Fibroblast of skin of right biceps (primary cell): ENCODE data around the gene TACC2.
A peak's percentile ranks its signal among the peaks of the same experiment; 100 is the strongest.

Source experiments
- DNase-seq: peaks from one replicate; pipeline ENCODE4 v3.0.0-alpha.2; 2013

TACC2 gene

DNA sequence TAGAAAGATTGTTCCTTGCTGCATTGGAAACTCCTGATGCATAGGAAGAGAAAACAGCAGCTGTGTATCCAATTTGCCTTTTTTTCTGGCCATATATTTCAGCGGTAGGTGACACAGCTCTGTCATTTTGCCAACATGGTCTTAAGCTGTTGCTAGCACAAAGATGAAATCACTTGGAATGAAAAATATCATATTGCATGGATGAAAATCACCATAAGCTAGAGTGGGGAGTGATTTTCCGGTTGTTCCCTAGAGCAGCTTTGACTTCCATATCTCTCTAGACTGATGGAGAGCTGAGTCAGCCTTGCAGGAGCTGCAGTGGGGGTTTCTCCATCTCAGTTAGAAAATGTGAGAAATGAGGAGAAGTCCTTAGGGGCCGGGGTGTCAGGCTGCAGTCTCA, 243.8 kb downstream of the TACC2 start:
- DNase-seq = peak; percentile 89

DNA sequence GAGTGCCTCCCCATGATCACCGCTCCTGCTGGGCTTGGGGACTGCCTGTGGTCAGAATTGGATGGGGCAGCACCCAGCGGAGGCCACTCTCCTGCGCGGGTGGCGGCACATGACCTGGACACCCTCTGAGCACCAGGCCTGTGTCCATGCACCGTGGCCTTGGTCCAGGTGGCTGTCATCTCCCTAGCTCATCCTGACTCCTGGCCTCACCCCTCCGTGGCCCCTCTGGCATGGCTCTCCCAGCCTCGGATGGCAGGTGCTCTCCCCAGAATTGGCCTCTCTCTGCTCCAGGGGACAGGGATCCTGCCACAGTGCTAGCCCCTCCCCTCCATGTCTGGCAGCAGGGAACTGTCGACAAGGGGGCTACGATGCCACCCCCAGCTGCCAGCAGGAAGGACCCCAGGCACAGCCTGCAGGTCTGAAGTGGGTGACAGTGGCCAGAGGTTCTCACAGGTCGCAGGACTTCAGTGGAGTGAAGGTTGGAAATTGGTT, 244.9 kb downstream of the TACC2 start:
- no peak for DNase-seq

DNA sequence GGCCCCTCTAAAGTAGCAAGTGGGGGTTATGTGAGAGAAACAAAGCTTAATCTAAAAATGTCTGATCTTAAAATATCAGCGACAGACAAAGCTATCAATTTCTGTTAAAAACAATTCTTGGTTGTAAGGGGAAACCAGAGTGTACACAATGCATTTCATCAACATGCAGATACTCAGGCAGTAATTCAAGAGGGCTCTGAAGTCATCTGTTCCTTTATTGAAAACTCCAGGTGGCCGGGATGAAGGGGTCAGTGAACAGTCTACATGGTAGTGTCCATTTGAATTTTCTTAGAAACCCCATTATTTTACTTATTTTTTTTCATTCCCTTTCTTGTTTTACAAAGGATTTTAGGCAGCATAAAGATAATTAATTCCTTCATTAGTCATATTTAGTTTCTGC, 245.5 kb downstream of the TACC2 start:
- no peak for DNase-seq

DNA sequence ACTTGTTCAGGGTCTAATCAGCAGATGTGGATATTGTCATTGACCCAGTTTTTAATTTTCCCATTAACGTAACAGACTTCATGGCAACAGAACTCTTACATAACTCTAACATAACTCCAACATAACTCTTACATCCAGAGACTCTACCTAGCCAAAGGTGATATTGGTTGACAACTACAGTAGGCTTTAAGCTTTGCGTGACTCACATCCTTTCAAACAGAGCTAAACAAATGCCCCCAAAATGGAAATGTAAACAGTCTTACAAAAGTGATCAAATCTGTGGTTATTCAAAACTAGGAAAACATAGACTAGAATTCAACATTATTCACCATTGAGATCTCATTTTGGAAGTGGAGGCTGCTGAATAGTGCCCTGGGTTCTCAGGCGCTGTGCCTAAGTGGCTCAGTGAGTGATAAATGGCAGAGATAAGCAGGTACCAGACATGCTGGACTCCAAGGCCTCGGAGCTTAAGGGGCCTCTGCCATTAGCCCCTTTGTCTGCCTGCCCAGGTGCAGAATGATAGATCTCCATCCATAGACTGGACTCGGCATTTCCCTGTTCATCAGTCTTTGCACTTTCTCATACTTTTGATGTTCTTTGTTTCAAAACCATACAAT, 247.8 kb downstream of the TACC2 start:
- DNase-seq = no peak

DNA sequence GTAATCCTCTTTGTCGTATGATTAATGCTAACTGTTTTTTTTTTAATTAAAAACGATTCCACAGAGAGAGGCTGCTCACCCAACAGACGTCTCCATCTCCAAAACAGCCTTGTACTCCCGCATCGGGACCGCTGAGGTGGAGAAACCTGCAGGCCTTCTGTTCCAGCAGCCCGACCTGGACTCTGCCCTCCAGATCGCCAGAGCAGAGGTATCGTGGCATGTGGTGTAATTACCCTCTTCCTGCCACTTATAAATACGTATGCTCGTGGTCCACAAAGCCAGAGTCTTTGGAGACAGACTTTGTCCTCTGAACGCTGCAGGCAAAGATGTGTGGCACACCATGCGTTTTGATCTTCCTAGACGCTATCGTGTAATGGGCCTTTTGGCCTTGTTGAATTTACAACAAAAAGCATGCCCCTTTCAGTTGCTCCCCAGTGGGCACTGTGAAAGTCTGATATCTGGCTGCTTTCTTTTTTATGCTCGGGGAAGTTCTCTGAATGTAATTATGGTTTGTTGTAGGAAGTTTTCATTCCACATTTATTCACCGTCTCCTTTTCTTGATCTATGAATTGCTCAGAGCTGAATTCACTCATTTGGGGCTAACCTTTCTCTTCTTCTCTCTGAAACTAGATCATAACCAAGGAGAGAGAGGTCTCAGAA, 248.5 kb downstream of the TACC2 start:
- DNase-seq = no peak

DNA sequence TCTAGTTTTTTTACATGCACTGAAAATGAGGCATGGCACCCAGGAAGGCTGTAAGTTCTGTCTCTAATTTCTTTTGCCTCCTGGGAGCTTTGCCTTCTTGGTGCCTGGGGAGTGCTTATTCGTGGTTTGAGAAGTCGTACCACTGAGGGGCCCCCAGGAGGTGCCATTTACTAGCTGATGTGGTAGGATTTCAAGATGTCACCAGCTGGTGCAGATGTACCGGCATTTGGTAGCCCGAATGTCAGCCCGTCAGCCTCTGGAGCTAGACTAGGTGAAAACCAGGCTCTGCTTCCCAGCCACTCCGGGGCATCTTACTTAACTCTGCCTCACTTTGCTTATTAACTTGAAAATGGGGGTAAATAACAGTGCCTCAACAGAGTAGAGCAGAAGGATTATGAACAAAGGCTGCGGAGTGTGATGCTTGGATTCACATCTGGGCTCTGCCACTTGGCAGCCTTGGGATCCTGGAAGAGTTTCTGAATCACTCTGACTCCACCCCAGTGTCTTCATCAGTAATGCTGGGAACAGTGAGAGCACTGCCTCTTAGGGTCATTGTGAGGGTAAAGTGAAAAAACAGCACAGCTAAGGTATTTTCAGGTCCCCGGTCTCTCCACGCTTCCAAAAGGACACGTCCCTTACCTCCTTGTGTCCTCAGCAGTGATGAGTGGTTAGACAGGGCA, 250.8 kb downstream of the TACC2 start:
- DNase-seq = peak; percentile 47

DNA sequence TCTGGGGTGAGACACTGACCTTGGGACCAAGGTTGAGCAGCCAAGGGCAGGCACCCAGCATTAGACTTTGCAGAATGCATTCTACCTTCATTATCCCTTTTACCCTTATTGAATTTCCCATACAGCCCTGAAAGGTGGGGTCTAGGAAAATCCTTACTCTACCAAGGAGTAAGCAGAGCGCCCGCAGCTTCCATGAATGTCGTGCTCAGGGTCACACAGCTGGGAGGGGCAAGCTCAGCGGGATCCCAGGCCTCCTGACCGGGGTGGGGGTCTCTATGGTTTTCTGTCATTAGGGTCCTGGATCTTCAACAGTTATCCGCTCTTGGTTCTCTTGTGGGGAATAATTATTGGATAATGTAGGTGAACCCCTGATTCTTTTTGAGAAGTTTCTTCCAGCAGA, 251.4 kb downstream of the TACC2 start:
- no peak for DNase-seq

DNA sequence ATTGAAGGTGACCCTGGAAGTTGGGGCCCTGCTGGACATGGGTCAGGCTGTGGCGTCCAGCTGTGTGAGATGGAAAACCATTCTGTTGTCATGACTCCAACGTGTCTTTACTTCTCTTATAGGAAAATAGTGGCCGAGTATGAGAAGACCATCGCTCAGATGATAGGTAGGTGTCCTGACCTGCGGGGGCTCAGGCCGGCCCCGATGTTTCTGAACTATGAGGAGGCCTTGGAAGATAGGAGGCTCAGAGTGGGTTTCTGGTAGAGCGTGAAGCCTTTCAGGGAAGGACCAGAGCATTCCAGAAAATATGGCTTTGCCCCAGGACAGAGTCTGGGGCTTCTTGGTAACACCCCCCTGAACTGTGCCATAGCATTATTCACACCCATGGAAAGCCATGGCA, 252.9 kb downstream of the TACC2 start:
- DNase-seq = no peak

DNA sequence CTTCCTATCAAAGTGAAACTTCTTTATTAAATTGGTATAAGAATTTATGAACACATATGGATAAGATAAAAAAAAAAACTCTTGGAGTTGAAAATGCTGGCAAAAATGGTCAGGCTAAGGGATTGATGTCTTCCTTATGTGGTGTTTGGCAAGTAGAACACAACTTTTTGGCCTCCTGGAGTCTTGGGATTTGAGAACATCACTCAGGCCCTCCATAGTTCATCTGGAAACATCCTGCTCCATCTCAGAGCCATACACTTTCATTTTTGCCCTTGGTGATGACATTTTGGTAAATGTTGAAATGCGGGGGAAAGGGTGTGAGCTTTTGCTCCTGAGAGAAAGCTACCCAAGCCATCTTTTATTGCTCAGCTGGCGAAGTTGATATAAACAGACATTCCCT, 254.6 kb downstream of the TACC2 start:
- DNase-seq = peak; percentile 10

DNA sequence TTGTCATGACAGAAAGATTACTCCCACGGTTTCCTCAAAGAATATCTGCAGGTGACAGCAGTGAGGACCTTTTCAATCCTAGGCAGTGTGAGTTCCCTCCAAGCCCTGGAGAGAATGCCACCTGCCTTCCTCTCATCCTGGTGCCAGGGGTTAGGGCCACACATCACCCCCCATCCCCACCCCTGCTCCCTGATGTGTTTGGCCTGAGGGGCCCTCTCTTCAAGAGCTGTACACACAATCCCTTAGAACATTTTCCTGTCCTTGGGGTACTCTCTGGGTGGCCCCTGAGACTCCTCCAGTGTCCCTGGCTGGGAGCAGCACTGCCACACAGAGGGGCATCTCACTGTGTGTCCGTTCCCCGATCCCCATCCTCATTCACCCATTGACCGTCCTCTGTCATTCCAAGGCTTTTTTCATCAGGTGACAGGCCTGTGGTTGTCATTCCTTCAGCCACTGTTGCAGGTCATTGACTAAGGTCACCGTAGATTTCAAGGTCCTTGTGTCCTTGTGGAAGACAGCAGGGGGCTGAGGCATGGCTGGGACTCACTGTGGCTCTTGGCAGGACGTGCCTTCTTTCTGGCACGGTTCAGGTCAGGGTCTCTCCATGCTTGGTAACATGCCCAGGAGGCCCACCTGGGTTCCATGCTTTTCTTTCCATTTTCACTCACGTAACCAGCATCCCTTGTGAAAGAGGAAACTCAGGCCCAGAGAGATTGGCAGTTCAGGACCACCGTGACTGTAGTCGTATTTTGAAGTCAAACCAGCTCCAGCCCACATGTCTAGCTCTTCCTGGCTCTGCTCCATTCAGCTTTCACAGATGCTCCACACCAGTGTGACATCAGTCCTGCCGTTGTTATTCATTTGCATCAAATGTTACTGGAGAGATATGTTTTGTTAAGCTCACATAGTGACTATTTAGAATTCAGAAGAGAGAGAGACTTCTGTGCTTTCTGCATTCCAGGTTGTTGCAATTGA, 255.3 kb downstream of the TACC2 start:
- no peak for DNase-seq

DNA sequence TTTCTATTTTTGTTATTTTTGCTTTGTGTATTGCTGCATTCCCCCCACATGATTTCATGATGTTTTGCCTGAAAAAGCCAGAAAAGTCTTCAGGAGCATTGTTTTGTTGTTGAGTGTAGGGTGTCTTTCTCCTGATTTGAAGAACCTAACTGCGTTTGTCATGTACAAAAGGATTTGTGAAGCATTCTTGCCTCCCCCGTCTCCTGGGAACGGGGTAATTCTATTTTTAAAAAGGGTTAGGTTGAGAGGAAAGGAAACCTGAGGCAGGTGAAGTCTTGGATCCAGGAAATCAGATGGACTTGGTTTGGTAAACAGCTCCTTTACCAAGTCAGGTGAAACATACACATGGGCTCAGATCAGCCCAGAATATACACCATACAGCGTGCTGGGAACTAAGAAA, 256.2 kb downstream of the TACC2 start:
- DNase-seq = no peak

DNA sequence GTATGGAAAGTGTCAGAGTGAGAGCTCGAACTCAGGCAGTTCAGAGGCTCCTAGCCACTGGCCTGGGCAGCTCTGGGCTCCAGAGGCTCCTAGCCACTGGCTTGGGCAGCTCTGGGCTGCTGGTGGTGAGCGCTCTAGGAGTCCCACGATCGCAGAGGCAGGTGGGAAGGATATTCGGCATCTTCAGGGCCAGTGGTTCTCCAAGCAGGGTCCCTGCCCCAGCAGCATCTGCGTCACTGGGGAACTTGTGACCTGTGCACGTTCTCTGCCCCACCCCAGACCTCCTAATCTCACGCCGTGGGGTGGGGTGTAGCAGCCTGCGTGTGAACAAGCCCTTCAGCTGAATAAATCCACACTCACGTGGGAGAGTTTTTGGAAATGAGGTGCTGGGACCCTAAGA, 256.9 kb downstream of the TACC2 start:
- DNase-seq = no peak

DNA sequence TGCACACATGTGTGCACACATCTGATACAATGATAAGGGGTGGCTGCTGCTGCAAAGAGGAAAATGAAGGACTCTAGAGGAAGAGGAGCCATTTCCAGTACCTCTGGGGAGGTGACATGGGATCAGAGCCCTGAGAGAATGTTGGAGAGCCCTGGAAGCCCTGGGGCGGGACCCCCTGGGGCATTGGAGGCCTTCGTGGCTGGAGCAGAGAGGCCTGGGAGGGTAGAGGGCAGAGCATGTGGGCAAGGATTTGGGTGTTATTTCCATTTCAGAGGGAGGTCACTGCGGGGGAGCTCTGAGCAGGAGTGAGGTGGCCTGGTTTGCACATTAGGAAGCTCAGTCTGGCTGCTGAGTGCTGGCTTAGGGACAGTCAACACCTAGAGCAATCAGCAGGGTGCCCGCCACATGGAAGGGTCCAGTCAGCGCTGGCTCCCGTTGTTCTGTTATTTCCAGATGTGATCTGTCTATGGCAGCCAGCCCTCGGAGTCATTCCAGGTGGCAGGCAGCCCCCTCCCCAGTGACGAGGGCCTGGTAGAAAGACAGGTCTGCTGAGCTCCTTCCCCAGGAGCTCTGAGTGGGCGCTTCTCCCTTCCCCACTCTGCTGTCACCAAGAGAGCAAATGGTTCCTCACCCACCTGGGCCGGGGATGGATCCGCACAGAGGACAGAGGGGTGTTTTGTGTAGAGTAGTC, 258.0 kb downstream of the TACC2 start:
- no peak for DNase-seq

DNA sequence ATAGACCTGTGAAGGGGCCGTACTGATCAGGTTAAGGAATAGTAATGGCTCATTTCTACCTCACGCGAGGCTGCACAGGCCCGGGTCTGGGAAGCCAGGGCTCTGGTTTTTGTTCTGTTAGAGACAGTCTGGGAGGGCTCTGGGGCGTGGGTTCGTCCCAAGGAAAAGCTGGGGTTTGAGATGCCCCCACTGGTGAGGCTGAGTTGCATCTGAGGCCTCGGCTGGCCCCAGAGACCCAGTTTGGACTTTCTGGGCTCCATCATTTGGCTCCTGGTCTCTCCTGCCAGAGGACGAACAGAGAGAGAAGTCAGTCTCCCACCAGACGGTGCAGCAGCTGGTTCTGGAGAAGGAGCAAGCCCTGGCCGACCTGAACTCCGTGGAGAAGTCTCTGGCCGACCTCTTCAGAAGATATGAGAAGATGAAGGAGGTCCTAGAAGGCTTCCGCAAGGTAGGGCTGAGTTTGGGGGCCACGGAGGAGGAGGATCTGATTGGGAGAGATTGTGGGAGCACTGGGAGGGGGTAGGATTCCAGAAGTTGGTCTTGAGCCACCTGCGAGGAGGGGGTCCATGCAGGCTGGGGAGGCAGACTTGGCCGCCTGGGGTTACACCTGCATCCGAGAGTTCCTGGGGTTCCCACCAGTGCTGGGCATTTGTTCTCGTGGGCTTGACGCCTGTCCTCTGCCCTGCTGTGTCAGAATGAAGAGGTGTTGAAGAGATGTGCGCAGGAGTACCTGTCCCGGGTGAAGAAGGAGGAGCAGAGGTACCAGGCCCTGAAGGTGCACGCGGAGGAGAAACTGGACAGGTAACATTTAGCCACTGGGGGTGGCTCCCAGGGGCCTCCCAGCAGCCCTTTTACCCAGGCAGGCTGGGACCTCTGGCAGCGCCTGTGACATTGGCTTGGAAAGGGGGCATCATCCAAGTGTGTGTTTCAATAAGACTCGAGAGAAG, 259.7 kb downstream of the TACC2 start:
- DNase-seq = no peak

DNA sequence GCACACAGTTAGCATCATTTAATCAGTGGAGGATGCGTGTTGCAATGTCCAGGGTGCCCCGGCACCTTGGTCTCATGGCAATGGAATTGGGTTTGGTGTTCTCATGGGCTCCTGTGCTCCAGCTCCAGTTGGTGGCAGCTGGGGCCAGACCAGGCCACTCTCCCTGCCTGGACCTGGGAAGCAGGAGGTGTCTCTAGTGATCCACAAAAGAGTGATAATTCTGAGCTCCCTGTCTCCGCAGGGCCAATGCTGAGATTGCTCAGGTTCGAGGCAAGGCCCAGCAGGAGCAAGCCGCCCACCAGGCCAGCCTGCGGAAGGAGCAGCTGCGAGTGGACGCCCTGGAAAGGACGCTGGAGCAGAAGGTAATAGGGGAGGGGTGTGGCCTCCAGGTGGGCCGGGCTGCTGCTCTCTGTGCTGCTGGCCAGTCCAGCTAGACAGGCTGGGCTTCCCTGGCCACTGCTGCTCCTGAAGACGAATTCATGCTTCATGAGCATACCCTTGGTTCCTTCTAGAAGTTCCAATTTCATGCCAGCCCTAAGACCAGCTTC, 260.4 kb downstream of the TACC2 start:
- DNase-seq = no peak

DNA sequence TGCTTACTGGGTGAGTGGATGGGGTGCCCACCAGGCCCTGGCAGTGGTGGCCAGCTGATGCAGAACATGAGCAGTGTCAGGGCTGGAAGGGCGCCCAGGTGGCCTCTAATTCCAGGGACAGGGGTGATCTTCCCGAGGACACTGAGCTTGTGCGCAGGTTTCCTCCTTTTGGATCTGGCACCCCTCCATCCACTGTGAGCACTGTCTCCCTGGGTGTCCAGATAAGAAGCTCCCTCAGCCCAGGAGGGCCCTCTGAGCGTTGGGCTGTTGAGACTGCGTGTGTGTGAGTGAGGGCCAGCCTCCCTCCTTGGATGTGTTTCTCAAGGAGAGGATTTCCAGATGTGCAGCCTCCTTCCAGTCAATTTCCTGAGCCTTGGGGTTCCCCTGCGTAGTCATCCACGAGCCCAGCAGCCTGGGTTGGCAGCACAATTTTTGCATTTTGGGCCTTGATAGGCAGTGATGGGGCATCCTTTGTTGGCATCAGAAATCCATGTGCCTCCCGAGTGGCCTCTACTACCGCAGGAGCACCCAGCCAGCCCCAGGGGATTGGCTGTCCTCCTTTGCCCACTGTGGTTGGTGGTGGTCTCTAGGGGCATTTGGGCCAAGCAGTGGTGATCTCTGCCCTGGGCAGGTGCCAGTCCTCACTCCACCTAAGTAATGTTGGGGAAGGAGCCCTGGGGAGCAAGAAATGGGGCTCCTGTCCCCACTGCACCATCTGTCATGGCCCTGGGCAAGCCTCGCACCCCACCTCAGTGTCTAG, 261.2 kb downstream of the TACC2 start:
- DNase-seq = no peak

DNA sequence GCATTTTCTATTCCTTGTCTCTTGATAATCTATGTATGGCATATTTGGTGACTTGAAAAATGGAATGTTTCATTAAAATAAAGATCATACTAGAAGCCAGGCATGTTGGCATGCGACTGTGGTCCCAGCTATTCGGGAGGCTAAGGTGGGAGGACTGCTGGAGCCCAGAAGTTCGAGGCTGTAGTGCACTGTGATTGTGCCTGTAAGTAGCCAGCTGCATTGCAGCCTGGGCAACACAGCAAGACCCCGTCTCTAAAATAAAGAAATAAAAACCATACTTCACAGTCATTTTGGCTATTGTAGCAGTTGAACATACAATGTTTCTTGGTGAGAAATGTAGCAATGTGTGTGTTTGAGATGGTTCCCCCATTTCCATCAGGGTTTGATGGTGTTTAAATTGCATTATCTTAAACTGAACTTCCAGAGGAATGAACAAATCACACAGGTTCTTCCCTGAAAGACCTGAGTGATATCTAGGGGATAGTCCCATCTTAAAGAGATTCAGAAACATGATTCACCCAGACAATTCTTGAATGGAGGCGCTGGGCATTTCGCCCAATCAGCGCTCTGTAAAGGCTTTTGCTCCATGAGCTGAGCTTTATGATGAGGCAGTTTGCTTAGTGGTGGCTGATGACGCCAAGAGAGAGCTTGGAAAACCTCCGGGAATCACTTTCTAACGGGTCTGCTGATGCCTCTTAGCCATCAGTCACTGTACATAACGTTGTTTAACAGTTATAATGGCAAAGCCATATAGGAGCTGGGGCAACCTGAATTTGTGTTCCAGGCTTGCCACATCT, 262.7 kb downstream of the TACC2 start:
- peak; percentile 18 for DNase-seq

DNA sequence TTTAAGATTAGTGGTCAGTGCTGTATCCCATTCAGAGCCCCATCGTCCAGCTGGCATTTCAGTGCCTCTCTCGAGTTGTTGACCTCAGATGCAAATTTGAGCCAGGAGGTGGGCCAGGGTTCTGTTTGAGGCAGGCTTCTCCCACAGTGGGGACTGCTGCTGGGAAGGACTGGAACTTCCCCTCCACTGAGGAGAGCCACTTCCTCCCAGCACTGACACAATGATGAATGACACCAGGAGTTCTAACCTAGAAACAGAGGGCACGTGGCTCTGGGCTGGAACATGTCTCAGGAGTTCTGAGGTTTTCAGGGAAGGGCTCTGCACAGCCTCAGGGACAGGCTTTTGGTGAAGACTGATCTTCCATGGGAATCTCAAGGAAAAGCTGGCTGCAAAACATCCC, 263.8 kb downstream of the TACC2 start:
- no peak for DNase-seq

DNA sequence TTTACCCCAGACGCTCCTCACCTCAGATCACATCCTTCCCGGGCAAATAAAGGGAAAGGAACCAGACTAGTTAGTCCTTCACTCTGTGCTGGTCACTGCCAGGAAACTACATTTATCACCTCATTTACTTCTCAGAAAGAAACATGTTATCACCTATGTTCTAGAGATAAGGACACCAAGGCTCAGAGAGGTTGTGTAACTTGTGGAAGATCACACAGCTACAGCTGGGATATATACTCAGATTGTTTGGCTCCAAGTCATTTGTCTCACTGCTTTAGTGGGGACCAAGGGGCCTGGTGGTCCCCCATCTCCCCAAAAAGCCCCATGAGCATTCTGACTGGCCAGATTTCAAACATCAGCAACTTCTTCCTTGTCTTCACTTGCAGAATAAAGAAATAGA, 264.6 kb downstream of the TACC2 start:
- no peak for DNase-seq
